GM19043 (cell line): ENCODE measurements around the gene DNAJC11.
"Not testable (repeated sequence)": the region's sequence is repeated elsewhere in the genome, so short reads cannot be mapped to it uniquely, and the experiment has no call there.

Source experiments
- ATAC-seq: cut with Tn5 transposase; IDR thresholded peaks from one replicate; pipeline ENCODE4 v1.9.1; 2021; ENCODE audit warnings: low read depth; ENCODE audit not compliant: unreplicated experiment

The DNAJC11 gene

DNA sequence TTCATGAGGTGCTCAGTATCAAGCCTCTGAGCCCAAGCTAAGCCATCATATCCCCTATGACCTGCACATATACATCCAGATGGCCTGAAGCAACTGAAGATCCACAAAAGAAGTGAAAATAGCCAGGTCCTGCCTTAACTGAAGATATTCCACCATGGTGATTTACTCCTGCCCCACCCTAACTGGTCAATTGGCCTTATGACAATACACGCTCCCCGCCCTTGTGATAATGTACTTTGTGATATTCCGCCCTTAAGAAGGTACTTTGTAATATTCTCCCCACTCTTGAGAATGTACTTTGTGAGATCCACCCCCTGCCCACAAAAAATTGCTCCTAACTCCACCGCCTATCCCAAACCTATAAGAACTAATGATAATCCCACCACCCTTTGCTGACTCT is 1.7 kb downstream of the DNAJC11 start:
- ATAC-seq: not testable (repeated sequence)

- no peak for ATAC-seq
These were observed 5.7 kb downstream of the DNAJC11 start for GRCh38 chr1:6695868-6696267.

DNA sequence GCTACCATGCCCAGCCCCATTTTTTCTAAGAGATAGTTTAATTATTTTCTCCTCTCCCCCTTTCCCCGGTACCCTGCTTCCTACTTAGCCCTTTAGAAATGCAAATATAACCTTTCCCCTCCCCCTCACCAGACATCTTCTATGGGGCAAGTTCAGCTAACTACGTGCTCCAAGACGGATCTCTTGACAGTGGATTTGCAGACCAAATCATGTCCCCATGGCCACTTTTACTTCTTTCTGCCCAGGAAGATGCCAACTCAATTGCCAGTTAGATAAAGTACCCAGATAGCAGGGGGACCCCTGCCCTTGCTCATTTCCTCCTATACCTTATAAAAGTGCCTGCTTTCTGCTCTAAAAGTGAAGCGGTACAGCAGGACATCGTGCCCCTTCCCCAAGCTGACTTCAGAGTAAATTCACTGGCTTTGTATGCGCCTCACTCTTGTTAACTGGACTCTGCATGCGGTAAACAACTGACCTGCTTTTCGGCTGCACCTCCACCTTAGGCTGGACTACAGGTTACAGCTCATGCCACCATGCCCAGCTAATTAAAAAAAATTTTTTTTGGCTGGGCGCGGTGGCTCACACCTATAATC is 7.4 kb downstream of the DNAJC11 start:
- no peak for ATAC-seq

- no peak for ATAC-seq
These were observed 8.7 kb downstream of the DNAJC11 start for GRCh38 chr1:6692956-6693355.

DNA sequence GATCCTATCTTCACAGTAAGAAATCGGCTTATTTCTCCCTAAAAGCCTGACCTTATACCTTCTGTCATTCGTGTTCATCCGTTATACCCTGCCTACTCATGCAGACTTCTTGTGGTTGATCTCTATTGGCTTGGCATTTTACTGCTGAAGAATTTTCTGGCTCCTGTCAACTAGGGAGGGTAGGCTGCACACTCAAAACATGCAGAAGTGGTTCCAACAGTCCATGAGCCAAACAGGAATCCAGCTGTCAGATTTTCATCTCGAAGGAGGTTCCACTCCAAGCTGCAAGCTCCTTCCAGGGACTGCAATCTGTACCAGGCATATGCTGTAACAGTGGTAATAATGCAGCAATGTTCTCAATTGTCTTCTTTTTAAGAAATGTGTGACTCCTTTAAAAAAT is 10.1 kb downstream of the DNAJC11 start:
- ATAC-seq: no peak

DNA sequence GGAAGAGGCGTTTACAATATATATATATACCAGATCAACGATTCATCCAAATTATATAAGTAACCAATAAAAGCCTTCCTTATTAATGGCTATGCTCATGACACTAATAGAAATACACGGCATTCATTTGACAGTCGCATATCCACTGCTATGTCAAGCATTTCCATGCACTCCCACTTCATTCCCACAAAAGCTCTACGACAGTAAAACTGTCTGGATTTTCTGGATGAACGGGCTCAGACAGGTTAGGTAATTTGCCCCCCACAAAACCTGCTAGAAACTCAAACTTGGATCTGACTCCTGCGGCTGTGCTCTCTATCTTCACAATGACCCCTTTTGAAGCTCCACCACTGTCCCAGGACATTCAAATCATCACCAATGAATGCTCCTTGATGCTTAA is 11.4 kb downstream of the DNAJC11 start:
- ATAC-seq: no peak

DNA sequence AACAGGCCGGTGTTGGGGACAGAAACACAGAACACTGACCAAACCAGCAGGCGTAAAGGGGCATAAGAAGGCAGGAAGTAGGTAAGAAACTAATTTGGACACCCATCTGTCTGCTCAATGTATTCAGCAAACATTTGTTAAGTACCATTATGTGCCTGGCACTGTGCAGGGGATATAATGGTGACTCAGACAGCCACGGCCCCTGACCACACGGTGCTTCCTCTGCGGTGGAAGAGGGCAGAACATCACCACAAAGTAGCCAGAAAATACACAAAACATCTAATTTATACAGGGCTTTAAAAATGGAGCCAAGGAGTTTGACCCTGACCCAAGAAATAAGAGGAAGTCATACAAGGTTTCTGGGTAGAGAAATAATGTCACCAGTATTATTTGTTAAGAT is 12.9 kb downstream of the DNAJC11 start:
- ATAC-seq: no peak

- no peak for ATAC-seq
These were observed 13.6 kb downstream of the DNAJC11 start for GRCh38 chr1:6688001-6688400.

GRCh38 chr1:6686294-6686693 is 15.3 kb downstream of the DNAJC11 start:
- ATAC-seq: no peak

GRCh38 chr1:6685381-6685780 is 16.2 kb downstream of the DNAJC11 start:
- ATAC-seq: no peak

DNA sequence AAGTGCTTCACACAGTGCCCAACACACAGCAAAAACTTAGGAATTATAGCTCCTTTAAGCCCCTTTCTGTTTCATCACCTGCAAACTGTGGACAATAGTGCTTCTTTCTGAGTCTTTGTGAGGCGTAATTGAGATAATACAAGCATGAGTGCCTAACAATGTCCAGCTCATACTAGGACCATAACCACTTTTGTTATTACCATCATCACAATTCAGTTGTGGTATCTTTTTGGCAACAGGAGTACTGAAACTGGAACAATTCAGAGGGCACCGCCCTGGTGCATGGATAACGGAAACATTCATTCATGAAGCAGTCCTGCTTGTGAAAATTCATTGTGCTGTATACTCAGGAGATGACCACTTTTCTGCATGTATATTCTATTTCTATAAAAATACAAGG is 18.2 kb downstream of the DNAJC11 start:
- ATAC-seq: no peak

DNA sequence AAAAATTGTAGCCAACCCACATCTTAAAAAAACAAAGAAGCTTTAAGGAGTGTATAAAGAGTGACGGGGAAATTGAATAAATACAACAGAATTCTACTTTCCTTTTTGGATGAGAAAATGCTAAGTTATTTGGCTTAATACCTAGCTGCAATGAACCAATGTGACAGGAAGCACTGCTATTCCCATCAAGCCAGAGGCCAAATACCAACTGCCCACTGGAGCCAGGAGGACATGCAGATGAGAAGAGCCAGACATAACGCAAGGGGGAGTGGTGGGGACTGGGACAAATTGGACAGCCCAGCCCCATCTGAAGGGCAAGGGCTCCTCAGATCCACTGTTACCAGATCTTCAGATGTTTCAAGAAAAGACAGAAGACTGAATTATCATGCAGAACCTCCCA is 25.7 kb downstream of the DNAJC11 start:
- ATAC-seq: no peak

GRCh38 chr1:6674771-6675170 is 26.8 kb downstream of the DNAJC11 start:
- ATAC-seq: no peak

DNA sequence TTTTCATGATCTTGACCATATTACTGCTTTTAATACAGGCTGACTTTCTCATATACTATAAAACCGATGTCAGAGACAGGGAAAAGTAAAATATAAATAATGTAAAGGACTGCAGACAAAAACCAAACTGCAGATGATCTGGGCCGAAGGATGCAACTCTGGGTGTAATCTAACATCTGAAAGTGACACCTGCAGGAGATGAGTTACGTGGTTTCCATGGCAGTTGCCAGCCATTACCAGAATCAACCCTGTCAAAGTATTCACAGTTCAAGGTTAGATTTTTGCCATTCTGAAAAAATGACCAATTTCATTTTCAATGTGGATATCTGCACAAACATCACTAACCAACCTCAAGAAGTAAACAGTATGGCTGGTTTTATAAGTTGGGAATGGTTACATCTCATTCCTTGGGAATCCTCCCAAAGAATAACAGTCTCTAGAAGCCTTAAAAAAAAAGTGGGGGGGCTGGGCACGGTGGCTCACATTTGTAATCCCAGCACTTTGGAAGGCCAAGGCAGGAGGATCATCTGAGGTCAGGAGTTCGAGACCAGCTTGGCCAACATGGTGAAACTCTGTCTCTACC is 27.7 kb downstream of the DNAJC11 start:
- no peak for ATAC-seq

DNA sequence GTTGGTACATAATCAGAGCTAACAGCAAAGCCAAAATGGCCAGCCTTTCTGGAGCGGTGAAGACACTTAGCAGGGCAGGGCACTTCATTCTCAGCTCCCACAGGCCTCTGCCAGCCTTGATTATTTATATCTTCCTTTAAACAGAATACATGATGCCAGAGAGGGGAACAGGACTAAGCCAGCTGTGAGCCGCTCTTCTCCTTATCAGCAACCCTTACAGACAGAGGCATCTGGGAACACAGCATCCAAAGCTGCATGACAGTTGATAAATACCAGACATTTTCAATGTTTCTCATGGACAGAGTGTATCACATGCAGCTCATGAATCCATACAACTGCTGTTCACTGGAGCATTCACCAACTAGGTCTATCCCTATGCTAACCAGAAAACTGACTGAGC is 29.1 kb downstream of the DNAJC11 start:
- no peak for ATAC-seq

DNA sequence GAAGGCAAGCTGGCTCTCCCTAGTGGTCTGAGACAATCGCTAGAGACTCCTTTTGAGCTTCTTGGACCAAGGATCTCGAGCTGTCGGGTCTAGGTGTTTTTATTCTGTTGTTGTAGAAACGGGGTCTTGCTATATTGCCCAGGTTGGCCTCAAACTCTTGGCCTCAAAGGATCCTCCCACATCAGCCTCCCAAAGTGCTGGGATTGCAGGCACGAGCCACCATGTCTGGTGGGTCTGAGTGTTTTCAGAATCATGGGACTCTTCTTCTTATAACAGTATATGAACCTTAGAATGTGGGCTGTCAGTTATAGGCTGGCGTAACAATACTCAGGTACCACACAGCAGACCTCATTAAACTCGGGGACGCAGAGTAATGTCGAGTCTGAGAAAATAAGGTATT is 33.1 kb downstream of the DNAJC11 start:
- ATAC-seq: no peak

GRCh38 chr1:6667139-6667538 is 34.5 kb downstream of the DNAJC11 start:
- ATAC-seq: no peak

GRCh38 chr1:6666696-6667095 is 34.9 kb downstream of the DNAJC11 start:
- ATAC-seq: no peak

GRCh38 chr1:6662468-6662867 is 39.1 kb downstream of the DNAJC11 start:
- ATAC-seq: not testable (repeated sequence)

GRCh38 chr1:6660415-6661049 is 41.1 kb downstream of the DNAJC11 start:
- no peak for ATAC-seq

GRCh38 chr1:6658359-6659060 is 43.1 kb downstream of the DNAJC11 start:
- ATAC-seq: no peak

DNA sequence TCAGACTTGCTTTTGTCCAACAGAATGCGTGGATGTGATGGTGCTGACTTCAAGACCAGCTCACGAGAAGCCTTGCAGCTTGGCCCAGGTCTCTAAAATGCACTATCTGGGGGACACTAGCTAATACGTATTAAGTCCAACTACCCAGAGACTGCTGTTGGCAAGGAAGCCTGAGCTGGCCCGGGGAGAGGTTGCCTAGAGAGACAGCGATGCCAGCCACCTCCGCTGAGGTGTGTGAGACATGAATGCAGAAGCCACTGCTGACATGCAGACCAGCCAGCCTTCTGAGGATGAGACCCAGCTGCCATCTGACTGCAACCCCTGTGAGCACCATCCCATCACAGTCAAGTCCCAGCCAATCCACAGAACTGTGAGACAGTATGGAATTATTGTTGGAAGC is 44.5 kb downstream of the DNAJC11 start:
- ATAC-seq: no peak
